ENCODE data around the gene ZNF445.
"Not testable (repeated sequence)": the region's sequence is repeated elsewhere in the genome, so short reads cannot be mapped to it uniquely, and the experiment has no call there.

ZNF445 gene

GRCh38 chr3:44402548-44402947, 74.9 kb downstream of the ZNF445 start:
- DNase-seq, result no peak

DNA sequence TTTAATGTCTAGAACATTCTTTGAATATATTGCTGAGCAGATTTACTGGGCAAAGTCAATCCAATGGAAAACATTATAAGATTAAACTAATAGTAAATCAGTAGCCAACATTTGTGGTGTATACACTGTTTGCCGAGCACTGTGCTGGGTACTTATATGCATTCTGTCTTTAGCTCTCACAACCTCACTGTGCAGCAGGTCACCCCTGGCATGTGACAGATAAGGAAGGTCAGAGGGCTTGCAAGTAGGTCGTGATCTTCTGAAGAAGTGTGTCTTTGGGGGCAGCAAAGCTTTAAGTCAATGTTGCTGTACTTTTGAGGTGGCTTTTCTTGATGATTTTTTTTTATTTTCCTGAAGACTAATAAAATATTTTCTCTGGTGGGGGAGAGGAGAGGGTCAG, 76.7 kb downstream of the ZNF445 start:
- DNase-seq, result no peak

GRCh38 chr3:44398853-44399252, 78.6 kb downstream of the ZNF445 start:
- DNase-seq, result no peak

DNA sequence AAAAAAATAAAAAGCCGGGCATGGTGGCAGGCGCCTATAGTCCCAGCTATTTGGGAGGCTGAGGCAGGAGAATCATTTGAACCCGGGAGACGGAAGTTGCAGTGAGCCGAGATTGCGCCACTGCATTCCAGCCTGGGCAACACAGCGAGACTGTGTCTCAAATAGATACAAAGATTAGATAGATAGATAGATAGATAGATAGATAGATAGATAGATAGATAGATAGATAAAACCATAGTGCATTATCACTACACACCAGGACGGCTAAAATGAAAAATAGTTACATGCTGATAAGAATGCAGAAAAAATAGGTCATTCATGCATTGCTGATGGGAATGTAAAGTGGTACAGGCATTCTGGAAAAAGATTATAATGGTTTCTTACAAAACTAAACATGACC, 79.2 kb downstream of the ZNF445 start:
- DNase-seq, result not testable (repeated sequence)

DNA sequence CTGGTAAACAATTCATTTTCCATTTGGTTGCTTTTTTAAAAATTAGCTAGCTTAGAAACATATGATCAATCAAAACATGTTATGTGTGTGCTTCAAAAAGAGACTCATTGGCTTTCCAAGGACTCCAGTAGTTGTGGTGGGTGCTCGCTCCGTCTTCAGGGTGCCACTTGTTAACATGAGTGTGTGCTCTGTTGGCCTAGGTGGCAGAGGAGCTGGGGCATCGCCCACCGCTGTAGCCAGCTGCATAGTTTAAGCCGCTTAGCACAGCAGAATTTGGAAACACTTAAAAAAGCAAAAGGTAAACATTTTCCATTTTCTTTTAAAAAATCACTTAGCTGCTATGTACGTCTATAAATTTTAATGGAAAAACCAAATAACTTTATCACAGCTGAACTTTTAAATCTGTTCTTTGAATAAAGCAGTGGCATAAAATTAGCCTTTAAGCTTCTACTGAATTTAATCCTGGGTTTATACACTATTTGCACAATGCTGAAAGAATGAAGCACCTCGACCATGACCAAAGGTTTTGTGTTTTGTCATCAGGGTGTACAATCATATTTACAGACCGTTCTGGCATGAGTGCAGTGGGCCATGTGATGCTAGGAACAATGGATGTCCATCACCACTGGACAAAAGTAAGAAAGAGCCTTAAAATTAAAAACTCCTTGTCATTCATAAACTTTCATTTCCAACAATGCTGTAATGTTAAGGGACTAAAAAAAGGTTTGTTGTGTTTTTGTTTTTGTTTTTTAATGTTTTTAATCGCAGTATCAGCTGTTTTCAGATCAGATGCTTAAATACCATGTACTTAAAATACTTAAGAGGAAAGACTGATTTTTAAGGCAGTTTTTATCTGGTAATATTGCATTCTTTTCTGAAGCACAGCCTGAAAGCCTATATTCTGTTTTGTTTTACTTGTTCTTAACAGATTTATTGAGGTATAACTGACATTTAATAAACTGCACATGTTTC, 81.0 kb downstream of the ZNF445 start:
- no peak for DNase-seq

DNA sequence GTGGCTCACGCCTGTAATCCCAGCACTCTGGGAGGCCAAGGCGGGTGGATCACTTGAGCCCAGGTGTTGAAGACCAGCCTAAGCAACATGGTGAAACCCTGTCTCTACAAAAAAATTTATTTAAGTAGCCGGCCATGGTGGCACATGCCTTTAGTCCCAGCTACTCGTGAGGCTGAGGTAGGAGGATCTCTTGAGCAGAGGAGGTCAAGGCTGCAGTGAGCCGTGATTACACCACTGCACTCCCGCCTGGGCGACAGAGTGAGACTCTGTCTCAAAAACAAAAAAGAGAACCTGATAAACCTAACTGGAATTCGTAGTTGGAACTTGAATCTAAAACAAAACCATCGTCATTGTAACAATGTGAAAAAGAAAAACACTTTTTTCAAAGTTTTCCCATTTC, 81.8 kb downstream of the ZNF445 start:
- no peak for DNase-seq

GRCh38 chr3:44392489-44392888, 85.0 kb downstream of the ZNF445 start:
- no peak for DNase-seq

DNA sequence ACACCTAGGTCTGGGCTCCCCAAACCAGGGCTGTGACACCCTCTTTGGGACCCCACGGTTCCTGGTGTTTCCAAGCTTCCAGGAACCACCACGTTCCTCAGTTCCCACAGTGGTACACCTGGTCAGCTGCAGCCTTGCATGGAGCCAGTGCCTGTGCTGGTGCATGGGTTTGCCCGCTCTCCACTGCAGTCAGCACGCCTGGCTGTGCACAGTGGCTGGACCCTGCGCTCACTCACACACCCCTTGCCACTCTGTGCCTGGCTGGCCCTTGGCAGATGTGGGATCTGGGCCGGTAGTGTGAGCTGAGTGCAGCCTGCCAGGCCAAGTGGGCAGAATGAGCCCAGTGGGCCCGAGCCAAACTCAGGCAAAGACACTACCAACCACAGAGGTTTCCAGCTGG, 90.1 kb downstream of the ZNF445 start:
- no peak for DNase-seq

All from amygdala (tissue), 56 donors.